Embryonic facial prominence (tissue), 1 donor: ENCODE data around the gene BRD3OS.

ENCODE experiments used
- DNase-seq: peaks from one replicate; pipeline ENCODE4 v3.0.0-alpha.2; 2016; ENCODE audit errors: extremely low spot score

Gene BRD3OS

DNA sequence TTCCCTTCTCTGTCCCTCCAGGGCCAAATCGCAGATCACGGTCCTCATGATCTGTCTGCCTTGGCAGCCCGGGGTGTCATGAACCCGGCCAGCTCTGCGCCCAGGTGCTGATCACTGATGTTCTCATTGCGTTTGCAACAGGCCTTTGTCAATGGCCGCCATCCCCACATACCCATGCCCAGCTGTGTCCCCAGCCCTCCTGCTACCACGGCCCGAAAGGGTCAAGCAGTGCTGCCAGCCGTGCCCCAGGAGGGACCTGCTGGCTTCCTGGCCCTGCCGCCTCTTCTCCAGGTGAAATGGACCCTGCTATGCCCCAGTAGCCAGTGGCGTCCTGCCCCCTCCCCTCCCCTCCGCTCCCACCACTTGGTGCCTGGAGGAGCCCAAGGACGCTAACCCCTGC, 20.4 kb upstream of the BRD3OS start:
- no peak for DNase-seq

DNA sequence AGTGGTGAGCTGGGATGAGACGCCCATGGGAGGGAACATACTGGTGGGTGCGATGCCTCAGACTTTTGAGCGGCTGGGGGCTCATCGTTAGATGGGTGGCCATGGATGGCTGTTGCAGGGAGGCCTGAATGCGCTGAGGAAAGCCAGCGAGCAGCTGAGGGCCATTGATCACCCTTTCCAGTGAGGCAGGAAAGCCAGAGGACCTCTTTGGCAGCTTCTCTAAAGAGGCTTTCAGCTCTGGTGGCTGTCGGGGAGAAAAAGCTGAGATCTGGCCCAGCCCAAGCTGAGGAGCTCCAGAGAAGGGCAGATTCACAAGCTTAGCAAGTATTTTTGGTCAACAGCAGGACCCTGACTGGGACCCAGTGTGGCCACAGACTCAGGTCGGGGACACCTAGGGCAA, 19.9 kb upstream of the BRD3OS start:
- no peak for DNase-seq

DNA sequence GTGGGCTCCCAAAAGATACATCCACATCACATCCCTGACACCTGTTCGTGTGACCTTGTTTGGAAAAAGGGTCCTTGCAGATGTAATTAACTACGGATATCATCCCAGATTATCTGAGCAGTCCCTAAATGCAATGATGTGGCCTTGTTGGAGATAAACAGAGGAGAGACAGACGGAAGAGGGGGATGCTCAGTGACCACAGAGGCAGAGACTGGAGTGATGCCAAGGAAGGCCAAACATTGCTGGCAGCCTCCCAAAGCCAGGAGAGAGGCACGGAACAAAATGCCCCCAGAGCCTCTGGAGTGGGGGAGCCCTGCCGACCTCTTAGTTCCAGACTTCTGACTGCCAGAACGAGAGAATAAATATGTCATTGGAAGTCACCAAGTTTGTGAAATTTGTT, 18.1 kb upstream of the BRD3OS start:
- peak; percentile 5 for DNase-seq

DNA sequence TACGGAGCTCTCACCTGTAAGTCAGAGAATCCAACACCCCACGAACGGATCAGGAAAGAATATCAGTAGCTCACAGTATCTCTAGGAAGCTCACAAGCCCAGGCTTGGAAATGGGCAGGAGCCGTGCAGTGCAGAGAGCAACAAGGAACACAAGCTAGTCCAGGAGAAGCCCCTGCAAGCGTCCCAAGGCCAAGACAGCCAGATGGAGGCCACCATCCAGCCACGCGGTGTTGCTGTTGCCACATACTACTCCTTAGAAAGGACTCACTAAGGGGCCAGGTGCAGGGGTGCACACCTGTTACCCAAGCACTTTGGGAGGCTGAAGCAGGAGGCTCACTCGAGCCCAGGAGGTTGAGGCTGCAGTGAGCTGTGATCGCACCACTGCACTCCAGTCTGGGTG, 17.7 kb upstream of the BRD3OS start:
- no peak for DNase-seq

DNA sequence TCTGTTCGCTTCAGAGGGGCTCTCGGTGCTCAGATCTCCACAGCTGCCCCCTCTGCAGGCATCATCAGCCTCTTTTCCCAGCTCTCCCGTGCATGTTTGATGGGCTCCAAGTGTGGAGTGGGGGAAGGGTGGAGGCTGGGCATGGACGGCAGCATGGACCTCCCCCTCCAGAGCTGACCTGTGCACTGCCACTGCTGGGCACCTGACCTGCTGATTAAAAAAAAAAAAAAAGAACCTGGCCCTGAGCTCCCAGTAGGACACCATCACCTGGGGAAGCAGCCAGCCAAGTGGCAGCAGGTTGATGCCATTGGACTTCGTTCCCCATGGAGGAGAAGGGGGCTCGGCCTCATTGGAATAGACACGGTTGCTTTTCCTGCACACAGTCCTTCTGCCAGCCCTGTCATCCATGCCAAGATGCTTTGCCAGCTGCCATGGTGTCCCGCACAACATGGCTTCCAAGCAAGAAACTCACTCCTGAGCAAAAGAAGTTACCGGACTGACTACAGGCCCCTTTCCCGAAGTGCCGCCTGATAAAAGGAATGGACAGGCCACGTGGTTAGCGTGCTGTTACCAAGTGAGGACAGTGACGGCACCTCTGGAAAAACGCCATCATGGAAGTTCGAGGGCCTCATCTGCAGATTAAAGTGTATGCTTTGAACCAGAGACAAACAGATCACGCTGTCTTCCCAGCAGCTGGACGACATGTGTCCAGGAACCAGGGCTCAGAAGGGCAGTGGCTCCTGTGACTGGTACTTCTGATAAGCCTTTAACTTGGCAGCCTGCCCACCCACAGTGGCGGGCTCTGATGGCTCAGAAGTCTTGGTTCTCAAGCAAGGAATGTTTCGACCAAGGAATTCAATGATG, 14.7 kb upstream of the BRD3OS start:
- no peak for DNase-seq

DNA sequence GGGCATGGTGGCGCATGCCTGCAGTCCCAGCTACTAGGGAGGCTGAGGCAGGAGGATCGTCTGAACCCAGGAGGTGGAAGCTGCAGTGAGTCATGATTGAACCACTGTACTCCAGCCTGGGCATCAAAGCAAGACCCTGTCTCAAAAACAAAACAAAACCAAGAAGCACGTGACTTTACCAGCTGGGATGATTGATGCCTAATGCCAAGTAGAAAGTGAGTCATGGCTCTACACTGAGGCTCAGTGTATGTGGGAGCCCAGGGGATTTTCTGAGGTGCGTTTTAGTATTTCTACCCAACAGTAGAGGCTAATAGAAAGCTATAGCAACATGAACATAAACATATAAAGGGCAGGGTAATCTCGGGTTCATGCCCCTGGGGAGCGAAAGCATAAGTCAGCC, 13.9 kb upstream of the BRD3OS start:
- no peak for DNase-seq

DNA sequence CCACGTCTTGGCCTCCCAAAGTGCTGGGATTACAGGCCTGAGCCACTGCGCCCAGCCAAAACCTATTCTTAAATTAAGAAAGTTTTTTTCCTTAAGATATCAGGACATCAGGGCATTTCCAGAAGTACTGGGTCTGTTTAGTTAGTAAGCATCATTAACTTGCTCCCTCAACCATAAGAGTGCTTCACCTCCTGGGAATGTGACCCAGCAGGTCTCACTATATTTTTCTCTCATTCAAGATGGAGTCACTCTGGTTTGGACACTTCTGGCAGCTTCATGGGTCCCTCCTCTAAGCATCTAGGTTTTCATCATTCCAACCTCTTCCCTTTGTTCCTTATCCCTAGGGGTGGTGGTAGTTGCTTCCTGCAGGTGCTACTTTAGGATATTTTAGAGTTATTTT, 10.3 kb upstream of the BRD3OS start:
- no peak for DNase-seq

DNA sequence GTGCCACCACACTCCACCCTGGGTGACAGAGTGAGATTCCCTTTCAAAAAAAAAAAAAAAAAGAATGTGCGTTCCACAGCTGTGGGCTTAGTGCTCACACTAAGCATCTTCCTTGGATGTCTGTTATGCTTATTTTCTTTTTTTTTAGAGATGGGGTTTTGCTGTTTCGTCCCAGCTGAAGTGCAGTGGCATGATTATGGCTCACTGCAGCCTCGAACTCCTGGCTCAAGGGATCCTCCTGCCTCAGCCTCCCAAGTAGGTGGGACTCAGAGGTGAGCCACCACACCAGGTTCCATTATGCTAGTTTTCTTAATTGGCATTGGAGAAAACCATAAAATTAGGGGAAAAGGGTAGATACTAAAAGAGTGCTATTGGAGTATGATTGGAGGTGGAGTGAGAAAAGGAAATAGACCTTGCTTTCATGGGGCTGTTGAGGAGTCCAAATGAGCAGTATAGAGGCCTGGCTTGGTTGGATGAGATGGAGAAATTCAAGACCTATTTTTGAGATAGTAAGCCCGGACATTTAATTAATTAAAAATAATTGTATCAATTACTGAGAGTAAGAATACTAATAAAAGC, 978 bp upstream of the BRD3OS start:
- DNase-seq, result no peak

DNA sequence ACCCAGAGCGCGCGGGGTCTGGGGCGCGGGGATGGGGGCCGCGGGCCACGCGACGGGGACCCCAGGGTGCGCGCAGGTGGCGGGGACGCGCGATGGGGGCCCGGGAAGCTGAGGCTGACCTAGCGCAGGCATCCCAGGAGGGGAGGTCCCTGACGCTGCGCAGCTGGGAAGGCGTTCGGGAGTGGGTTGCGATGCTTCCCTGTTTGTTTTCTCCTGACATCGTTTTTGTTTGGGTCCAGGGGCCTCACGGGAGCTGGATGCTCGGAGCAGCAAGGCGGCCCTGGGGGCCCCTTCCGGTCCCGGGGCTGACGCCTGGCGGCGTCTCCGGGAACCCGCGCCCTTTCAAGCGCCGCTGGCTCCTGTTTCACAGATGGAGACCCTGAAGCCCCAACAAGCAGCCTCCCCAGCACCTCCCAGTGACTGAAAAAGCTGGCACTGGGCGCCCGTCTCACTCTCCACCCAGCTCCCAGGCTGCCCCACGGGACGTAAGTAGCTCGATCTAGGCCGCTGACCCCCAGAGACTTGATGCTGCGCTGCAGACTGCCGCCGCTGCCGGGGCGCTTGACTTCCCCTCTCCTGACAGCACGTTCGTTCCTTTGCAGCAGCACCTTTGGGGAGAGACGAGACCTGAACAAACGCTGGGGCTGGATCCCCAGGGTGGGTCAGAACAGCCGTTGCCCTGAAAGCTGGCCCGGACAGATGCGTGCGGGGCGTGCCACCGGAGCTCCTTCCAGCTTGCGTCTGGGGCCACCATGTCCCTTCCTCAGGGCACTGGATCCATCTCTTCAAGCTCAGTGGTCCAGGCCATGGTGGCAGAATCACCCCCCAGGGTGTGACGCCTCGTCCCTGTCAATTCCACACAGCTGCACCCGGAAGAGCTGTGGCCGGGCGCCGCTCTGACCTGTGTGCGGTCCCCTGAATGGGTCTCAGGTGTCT, 593 bp downstream of the BRD3OS start:
- no peak for DNase-seq

DNA sequence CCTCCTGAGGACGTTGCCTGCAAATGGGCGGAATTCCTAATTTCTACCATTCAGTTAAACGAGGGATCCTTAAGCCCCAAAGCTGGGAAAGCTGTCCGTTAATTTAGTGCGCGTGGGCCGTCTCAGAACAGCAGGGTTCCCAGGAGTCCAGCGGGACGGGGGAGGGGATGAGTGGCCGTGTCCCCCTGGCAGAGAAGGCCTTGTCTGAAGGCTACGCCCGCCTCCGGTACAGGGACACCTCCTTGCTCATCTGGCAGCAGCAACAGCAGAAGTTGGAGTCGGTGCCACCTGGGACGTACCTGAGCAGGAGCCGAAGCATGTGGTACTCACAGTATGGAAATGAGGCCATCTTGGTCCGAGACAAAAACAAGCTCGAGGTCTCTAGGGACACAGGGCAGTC, 1.3 kb downstream of the BRD3OS start:
- no peak for DNase-seq

DNA sequence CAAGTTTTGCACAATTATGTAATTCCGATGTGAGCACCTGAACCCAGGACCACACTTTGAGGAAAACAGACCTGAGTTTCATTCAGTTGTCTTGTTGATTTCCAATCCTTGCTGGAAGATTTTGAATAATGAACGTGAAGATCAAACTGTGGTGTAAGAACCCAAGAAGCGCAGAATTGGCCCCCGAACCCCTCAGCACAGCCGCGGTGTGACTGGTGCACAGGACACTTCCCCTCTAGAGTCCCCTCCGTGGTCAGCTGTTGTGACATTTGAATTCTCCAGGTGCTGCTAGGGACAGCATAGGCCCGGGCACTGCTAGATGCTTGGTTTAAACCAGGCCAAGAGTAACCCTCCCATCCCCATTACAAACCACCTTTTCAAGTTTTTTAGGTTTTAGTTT, 1.7 kb downstream of the BRD3OS start:
- DNase-seq, result no peak

DNA sequence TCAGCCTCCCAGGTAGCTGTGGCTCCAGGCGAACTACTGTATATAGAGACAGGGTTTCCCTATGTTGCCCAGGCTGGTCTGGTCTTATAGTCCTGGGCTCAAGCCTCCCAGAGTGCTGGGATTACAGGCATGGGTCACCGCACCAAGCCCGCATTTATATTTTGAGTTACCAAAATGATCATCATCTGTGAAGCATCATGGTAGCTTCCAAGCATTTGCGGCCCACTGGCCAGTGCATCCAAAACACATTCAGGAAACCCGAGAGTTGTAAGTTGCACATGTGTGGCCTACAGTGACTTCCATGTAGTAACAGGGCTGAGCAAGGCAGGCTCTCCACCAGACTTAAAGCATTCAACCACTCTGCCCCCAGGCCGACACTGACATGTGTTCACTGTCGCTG, 2.3 kb downstream of the BRD3OS start:
- DNase-seq, result no peak

DNA sequence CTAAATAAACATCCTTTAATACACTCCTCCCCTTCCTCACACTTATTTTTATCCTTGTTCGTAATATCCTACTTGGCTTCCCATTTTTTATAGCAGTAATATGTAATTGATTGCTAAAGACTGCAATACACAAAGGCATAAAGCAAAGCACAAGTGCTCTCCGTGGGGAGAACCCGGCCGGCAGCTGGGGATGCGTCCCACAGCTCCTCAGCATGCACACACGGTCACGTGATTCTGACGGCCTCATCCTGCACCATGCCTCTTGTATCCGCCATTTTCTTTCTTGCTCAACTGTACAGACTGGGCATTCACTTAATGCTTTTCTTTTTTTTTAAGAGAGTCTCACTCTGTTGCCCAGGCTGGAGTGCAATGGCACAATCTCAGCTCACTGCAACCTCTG, 2.8 kb downstream of the BRD3OS start:
- no peak for DNase-seq

DNA sequence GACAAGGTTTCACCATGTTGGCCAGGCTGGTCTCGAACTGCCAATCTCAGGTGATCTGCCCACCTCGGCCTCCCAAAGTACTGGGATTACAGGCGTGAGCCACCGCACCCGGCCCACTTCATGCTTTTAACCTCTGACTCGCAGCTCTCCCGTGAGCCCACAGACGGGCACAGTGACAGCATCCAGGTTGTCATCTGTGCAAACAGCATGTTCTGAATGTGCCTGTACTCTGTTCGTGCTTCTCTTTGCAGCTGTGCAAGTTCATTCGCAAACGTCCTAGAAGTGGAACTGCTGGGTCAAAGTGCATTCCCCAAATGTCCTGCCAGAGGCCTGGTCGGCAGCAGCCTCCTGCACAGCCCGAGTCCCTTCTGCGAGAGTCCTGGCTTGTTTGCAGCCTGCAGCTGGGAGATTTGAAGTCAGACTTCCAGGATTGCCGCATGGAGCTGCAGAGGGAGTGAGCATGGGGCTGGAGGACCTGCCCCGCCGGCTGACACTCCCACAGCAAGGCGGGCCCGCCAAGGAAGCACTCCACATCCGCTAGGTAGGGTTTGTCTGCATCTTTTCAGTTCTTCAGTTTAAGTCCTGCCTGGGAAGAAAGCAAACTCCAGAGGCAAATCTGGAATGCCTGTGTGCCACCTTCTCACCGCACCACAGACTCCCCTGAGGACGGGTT, 3.4 kb downstream of the BRD3OS start:
- DNase-seq, result no peak

DNA sequence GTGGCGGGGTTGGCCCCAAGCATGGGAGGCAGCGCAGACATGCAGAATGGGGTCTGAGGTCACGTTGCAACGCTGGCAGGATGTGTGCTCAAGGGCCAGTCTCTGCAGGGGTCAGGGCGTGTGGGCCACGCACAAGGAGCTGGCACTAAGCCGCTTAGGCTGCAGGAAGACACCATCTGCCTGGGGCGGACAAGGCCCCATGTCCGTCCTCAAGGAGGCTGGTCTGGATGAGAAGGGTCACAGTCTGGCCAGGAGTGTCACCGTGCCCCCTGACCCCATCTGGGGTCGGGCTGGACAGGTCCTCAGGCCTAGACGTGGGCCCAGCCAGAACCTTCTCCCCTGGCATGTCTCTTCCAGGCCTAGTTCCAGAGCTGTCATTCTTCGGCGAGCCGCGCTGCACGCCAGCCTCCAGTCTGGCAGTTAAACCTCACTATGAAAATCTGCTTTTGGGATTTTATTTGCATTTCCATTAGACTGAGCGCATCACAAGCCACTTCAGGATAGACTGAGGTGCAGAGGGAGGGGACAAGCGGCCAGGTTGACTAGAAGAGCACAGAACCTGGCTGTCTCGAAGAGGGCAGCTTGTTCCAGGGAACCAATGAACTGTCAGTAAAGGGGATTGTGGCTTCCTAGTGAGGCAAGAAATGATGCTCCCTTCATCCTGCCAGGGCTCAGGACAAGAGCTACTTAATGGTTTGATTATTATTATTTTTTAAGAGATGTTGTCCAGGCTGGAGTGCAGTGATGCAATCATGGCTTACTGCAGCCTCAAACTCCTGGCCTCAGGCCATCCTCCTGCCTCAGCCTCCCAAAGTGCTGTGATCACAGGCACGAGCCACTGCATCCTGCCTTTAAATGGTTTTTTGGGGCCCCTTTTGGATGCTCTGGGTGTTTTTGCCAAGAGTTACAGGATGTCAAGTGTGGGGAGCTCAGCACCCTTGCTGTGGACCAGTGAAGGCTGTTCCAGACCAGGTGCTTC, 4.3 kb downstream of the BRD3OS start:
- DNase-seq, result no peak

DNA sequence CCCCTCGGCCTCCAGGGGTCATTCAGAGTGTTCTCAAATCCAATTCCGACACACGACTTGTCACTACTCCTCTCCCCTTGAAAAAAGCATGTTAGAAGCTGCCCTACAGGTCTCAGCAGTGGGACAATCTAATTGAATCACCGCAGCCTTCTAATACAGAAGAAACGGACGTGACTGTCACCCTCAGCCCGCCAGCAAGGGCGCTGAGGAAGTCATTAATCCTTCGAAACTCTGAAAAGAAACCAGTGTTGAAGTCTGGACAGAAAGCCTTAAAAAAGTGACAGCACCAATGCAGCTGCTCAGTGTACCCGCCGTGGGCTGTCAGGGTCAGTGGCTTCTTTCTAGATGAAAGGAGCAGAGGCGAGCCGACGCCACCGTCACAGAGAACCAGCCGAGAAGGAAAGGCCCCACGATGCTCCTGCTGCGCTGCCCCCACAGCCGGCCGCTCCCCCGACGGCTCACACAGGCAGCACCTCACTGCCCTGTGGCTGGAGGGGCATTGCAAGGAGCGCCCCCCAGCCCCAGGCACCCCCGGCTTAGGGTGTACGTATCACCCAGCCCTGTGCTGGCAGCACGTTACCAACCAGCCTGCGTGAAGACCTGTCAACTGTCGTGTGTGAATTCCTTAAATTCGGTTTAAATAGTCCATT, 5.7 kb downstream of the BRD3OS start:
- DNase-seq, result no peak

DNA sequence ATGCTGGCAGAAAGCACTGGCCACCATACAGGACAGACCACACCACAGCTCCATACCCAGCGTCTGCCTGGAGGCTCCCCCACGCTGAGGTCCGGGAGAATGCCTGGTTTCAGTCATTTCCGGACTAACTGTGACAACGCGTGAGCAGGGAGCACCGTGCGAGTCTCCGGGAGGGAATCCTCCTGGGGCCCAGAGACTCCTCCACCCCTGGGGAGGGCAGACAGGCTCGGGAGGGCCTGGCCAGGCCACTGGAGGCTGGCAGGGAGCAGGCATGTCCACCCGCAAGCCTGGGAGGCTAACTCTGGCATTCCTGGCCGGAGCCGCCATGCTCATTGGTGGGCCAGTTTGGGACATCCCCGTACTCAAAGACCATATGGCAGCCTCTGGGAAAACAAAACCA, 6.5 kb downstream of the BRD3OS start:
- no peak for DNase-seq

DNA sequence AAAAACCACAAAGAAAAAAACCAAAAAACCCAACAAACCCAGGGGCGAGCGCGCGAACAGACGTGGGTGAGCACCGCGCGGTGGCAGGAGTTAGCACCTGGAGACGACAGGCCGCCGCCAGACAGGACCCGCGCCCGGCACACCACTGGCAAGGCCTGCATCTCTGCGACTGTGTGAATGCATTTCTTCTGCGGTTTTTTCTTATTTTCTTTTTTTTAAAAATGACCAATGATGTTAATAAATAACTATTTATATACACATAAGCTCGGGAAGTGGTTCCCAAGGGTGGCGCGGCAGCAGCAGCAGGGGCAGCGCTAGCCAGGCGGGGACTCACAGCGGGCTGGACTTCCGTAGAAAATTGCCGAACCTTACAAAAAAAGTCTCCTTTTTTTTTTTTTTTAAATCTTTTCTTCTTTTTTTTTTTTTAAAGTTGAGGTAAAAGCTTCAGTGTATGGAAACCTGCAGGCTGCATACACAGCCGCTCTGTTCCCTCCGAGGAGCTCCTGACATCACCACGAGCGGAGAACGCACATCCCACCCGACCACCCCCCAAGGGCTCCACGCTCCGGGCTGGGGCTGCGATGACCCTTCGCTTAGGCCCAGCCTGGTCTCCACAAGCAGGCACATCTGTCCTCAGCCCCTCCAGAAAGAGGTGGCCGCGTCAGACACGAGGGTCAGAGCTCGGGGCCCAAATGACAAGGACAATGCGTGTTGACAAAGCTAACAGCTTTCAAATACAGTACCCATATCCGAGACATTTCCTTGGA, 7.4 kb downstream of the BRD3OS start:
- DNase-seq, result no peak

DNA sequence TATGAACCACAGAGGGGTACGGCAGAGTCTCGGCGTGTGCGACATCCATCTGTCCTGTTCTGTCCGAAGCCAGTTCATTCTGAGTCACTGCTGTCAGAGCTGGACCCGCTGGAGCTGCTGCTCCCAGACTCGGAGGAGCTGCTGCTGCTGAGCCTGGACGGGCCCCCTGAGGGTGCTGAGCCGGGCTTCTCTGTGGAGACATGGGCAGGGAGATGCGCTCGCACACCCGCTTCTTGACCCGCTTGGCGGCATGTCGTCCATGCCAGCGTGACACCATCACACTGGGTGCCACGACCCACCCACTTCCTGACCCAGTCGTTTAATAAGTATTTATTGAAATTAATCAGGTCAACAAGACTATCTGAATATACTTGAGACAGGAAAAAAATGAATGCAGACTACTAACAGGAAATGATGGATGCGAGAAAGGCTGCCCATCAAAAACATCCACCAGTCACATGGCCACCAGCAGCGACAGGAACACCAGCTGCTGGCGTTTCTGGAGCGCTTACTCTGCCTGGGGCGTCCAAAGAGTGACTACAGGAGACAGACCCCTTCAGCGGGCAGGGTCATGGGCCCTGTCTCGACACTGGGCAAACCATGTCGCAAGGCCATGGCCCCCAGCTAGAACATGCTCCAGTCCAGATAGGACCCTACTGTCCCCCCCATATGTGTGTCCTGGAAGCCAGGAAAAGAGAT, 8.4 kb downstream of the BRD3OS start:
- DNase-seq, result no peak
